PC-3 (cell line): Measurements from ENCODE around the gene NRIP1. TPM values are rescaled to one million over a fixed set of nuclear protein-coding genes. Genes with fewer than 3 reads are reported as not detected.

ENCODE experiments used
- ATAC-seq: fragments of 200-7000 bp; cut with Tn5 transposase; 2 replicates; pipeline ENCODE4 v1.9.1; 2020; ENCODE audit warnings: mild to moderate bottlenecking, moderate library complexity
- BruUV-seq: library from RNA; stranded (reverse); fragments of 400-500 nt; replicated peaks from 2 replicates; lab custom pipeline; 2021; lab: Mats Ljungman, UMichigan
- CTCF ChIA-PET: fragments of 300-600 bp; sonication (Branson Sonifier 250); formaldehyde crosslinking; loops from one replicate; lab custom pipeline; 2022; ENCODE audit warnings: antibody characterized with exemption; lab: Charles Lee
- POLR2A ChIA-PET: fragments of 300-600 bp; sonication (Branson Sonifier 250); formaldehyde crosslinking; loops from one replicate; lab custom pipeline; 2022; ENCODE audit warnings: antibody characterized with exemption; ENCODE audit not compliant: unreplicated experiment; lab: Charles Lee
- DNase-seq: peaks from one replicate; pipeline ENCODE4 v3.0.0-alpha.2; 2015
- H2AFZ ChIP-seq: fragments of 300-600 bp; sonication (generic); 2 replicates; pipeline ENCODE4 v1.6.0; 2016; ENCODE audit warnings: antibody characterized with exemption, low read length
- H3F3A ChIP-seq: fragments of 300-600 bp; sonication (generic); one replicate; pipeline ENCODE4 v1.6.0; 2017; ENCODE audit warnings: antibody characterized with exemption, low read length, control low read depth, mild to moderate bottlenecking; ENCODE audit not compliant: unreplicated experiment
- H3K27ac ChIP-seq: fragments of 300-600 bp; sonication (generic); 2 replicates; pipeline ENCODE4 v1.5.1; 2016; ENCODE audit warnings: mild to moderate bottlenecking, low read length
- H3K27me3 ChIP-seq: fragments of 300-600 bp; sonication (generic); 2 replicates; pipeline ENCODE4 v1.6.1; 2016; ENCODE audit warnings: low read length, mixed read lengths
- H3K36me3 ChIP-seq: fragments of 300-600 bp; sonication (generic); 2 replicates; pipeline ENCODE4 v1.6.1; 2016; ENCODE audit warnings: low read depth, mixed run types, low read length, mixed read lengths
- H3K4me1 ChIP-seq: fragments of 300-600 bp; sonication (generic); 2 replicates; pipeline ENCODE4 v1.5.1; 2016; ENCODE audit warnings: low read length; ENCODE audit not compliant: insufficient read depth
- H3K4me2 ChIP-seq: fragments of 300-600 bp; sonication (generic); 2 replicates; pipeline ENCODE4 v1.6.0; 2016; ENCODE audit warnings: low read length
- H3K4me3 ChIP-seq: fragments of 300-600 bp; sonication (generic); 2 replicates; pipeline ENCODE4 v1.5.1; 2016; ENCODE audit warnings: mild to moderate bottlenecking, low read length, mixed read lengths
- H3K79me2 ChIP-seq: fragments of 300-600 bp; sonication (generic); 2 replicates; pipeline ENCODE4 v1.6.1; 2017; ENCODE audit warnings: low read length, mixed read lengths
- H3K9ac ChIP-seq: fragments of 300-600 bp; sonication (generic); 2 replicates; pipeline ENCODE4 v1.6.0; 2016; ENCODE audit warnings: mild to moderate bottlenecking, low read length
- H3K9me2 ChIP-seq: fragments of 300-600 bp; sonication (generic); replicated peaks from 2 replicates; pipeline ENCODE4 v1.6.1; 2016; ENCODE audit warnings: mixed run types, low read length, mixed read lengths
- H3K9me3 ChIP-seq: fragments of 300-600 bp; sonication (generic); 2 replicates; pipeline ENCODE4 v1.6.1; 2016; ENCODE audit warnings: low read length, mixed read lengths
- H4K20me1 ChIP-seq: fragments of 300-600 bp; sonication (generic); 2 replicates; pipeline ENCODE4 v1.6.1; 2016; ENCODE audit warnings: low read length, mixed read lengths
- EZH2 ChIP-seq: fragments of 300-600 bp; sonication (generic); IDR thresholded peaks from one replicate; pipeline ENCODE4 v1.6.1; 2017; ENCODE audit warnings: antibody characterized with exemption, mild to moderate bottlenecking, low read length; ENCODE audit not compliant: unreplicated experiment
- EZH2phosphoT487 ChIP-seq: fragments of 300-600 bp; sonication (generic); IDR thresholded peaks from 2 replicates; pipeline ENCODE4 v1.6.1; 2018; ENCODE audit warnings: mild to moderate bottlenecking, antibody characterized with exemption, low read length, borderline replicate concordance
- intact Hi-C: fragments of 100-400 bp; cut with micrococcal nuclease; formaldehyde crosslinking; loops from 2 replicates; pipeline ENCODE4 v1.9.0; 2023
- total RNA-seq: library from RNA; depleted of rRNA; stranded (reverse); fragments of >200 nt; gene quantifications from 2 replicates; pipeline ENCODE4 v1.2.3, GENCODE V29; 2014
- TF ChIP-seq, protein P1 (sequence below): fragments of 300-600 bp; sonication (generic); conservative IDR thresholded peaks from 2 replicates; pipeline ENCODE4 v1.5.1; 2017; ENCODE audit warnings: antibody characterized with exemption, low read depth, mild to moderate bottlenecking, low read length

The NRIP1 gene
- total RNA-seq, 1 experiment from 2014 or later, result 69.2 TPM

DNA sequence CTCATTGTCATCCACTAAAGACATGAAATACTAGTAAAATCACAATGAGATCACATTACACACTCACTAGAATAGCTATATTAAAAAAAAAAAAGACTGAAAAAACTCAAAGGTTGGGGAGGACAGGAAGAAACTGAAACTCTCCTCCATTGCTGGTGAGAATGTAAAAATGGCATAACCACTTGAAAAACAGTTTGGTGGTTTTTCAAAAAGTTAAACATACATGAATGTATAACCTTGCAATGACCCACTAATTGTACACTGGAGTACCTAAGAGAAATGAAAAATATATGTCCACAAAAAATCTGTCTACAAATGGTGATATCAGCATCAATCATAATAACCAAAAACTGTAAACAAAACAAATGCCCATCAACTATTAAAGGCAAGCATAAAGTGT lies 44.0 kb downstream of the NRIP1 start:
- Histone ChIP-seq H3K4me2 (no peak overlapping the region), H3K4me3 (no peak overlapping the region), H3K36me3 (peaks cover 14% of the 10 kb centered on the region; the same call in 1 of the 2 replicates), H4K20me1 (peaks cover 34% of the 10 kb centered on the region), H3K27me3 (no peaks in the 10 kb centered on the region), H3K27ac (no peak overlapping the region), H3K9ac (no peak overlapping the region), H3F3A (no peaks in the 10 kb centered on the region), H3K9me2 (no peaks in the 10 kb centered on the region), H2AFZ (no peak overlapping the region), H3K79me2 (peaks cover 100% of the 10 kb centered on the region), H3K9me3 (no peaks in the 10 kb centered on the region), H3K4me1 (peaks cover 24% of the 10 kb centered on the region)
- TF ChIP-seq EZH2phosphoT487 (no peak), EZH2 (no peak)
- TF ChIP-seq, protein P1, sequence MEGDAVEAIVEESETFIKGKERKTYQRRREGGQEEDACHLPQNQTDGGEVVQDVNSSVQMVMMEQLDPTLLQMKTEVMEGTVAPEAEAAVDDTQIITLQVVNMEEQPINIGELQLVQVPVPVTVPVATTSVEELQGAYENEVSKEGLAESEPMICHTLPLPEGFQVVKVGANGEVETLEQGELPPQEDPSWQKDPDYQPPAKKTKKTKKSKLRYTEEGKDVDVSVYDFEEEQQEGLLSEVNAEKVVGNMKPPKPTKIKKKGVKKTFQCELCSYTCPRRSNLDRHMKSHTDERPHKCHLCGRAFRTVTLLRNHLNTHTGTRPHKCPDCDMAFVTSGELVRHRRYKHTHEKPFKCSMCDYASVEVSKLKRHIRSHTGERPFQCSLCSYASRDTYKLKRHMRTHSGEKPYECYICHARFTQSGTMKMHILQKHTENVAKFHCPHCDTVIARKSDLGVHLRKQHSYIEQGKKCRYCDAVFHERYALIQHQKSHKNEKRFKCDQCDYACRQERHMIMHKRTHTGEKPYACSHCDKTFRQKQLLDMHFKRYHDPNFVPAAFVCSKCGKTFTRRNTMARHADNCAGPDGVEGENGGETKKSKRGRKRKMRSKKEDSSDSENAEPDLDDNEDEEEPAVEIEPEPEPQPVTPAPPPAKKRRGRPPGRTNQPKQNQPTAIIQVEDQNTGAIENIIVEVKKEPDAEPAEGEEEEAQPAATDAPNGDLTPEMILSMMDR, result no peak
- ATAC-seq, result no peak
- ChIA-PET CTCF (no interaction called here), POLR2A (no interaction called here)
- no TSS peak for BruUV-seq
- intact Hi-C loops, result loop anchor here (5.0 kb wide), 1 partner anchor 37 kb away; no protein-coding TSS in a partner anchor
- DNase-seq, result no peak

DNA sequence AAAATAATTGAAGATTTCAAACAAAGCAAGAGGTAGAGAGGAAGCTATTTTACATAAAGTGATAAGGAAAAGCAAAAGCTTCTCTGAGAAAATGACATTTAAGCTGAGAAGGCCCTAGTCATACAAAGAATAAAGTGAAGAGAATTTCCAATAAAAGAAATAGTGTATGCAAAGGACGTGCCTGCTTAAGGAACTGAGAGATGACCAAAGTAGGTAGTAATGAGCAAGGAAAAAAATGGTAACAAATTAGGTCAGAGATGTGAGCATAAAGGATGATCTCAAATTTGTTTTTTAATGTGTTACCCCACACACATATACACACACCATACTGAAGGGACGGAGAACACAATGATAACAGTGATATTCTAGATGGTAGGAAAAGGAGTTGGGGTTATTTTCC lies 46.4 kb downstream of the NRIP1 start:
- Histone ChIP-seq H3K4me2 (no peak overlapping the region), H2AFZ (no peak overlapping the region), H3K27ac (no peak overlapping the region), H3K4me3 (no peak overlapping the region), H3K9me2 (no peaks in the 10 kb centered on the region), H3K79me2 (peaks cover 100% of the 10 kb centered on the region), H3K4me1 (peaks cover 22% of the 10 kb centered on the region), H3F3A (no peaks in the 10 kb centered on the region), H3K36me3 (peaks cover 23% of the 10 kb centered on the region), H4K20me1 (peaks cover 23% of the 10 kb centered on the region), H3K9ac (no peak overlapping the region), H3K9me3 (no peaks in the 10 kb centered on the region), H3K27me3 (no peaks in the 10 kb centered on the region)
- TF ChIP-seq, protein P1, result no peak
- TF ChIP-seq EZH2 (no peak), EZH2phosphoT487 (no peak)
- DNase-seq (no peak), ATAC-seq (no peak)
- intact Hi-C loops, result no loop called here
- ChIA-PET CTCF (no interaction called here), POLR2A (interaction anchor here (0.6 to 0.7 kb wide), 3 partner anchors 16 to 257 kb away, joined by 3 read pairs; no protein-coding TSS in a partner anchor)
- BruUV-seq, result no TSS peak
